ENCODE measurements around the gene GRB10.
"Not testable (repeated sequence)": the region's sequence is repeated elsewhere in the genome, so short reads cannot be mapped to it uniquely, and the experiment has no call there.

The GRB10 gene

DNA sequence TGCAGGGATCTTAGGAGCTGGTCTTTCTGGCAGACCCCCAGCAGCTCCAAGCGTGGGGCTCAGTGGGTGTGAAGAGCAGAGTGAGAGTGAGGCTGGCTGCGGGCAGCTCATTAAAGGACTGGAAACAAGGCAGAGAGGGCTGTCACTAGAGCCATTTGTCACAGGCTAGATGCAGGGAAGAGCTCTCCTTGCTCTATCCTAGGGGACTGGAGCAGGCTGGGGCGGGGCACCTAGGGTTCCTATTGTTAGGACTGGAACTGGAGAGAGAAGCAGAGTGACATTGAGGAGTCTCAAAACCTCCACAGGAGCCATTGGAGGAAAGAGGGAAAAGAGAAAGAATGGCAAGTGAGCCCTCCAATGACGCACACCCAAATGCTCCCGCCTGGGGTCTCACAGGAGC, 216.7 kb downstream of the GRB10 start:
- no peak for DNase-seq

DNA sequence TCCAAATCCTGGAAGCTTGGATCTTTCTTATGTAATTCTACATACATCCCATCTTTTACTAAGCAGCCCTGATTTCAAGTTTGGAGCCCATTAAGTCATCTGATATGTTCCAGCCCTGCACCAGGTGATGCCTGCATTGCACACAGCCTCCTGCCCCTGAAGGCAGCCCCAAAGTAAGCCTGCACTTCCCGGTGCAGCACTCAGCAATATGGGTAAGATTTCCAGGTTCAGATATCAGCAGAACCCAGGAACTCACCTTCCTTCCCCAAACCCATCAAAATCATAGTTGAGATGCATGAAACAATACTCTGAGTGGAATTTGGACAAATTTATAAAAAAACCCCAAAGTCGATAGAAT, 217.2 kb downstream of the GRB10 start:
- no peak for DNase-seq

DNA sequence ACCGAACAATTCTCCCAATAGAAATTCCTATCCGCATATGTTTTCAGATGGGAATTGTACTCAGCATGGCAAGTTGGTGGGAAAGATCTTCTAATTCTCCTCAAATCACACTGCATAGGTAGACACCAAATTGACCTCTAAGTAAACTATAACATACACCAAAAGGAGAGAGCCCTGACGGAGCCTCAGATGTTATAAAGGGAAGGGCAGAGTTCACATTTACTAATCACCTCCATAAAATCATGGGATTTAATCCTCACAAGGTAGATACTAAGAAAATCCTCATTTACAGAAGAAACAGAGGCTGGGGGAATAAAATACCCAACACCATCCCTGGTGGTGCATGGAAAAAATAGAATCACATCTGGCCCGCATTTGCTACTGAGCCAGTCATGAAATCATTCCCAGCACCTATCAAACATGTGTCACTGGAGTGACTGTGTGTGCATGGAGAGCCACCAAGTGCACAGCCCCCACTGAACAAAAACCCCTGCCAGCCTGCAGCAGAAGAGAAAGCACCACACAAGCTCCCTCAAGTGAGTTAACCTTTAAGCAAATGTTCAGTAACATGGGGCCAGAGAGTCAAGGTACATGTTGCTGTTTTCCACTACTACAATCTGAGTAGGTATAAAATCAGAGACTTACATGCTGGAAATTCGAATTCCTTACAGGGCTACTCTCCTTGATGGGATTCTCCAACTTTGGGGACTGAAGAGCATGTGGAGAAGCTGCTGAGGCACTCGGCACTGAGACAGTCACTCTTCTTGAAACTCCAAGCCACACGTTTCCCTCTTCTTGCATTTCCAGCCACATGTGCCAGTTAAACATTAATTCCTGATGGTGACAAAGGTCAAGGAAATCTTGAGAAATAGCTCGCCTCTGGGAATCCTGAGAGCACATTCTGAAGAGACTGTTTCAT, 217.8 kb downstream of the GRB10 start, which contains the start of gene DDC:
Gene DDC (minus strand): TSS at position 766 of the 919 bp plus-strand sequence. CDS start 21,320 bp downstream, outside the sequence.
- DNase-seq: no peak

DNA sequence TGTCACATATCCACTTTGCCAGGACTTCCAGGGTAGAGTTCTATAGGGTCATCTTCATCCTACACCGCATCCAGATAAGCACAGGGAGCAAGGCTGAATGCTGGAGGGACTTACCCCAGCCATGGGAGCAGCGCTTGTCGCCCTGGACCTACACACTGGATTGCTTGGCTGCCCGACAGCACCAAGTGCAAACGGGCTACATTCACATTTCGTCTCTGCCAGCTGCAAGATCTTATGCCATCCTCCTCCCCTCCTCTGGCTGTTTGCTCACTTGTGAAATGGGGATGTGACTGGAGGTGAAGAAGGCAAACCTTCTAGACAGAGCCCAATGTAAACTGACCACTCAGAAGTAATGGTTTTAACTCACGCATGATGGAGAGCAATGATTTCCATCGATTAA, 218.5 kb downstream of the GRB10 start:
- no peak for DNase-seq

DNA sequence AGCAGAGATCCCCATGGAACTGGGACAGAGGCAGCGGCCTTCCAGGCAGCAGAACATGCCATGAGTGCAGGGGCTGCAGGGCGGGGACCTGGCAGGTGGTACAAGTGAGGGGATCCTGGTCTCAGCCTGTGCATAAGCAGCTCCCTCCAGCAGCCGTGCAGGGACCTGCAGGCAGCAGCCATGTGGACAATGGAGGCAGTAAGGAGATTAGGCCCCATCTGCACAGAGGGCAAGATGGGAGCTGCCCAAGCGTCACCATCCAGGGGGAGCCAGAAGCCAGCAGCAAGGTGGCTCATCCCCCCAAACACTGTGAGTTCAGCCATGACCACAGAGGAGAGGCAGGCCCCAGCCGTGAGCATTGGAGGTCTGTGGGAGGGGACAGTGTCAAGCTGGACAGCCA, 220.6 kb downstream of the GRB10 start:
- DNase-seq: no peak

DNA sequence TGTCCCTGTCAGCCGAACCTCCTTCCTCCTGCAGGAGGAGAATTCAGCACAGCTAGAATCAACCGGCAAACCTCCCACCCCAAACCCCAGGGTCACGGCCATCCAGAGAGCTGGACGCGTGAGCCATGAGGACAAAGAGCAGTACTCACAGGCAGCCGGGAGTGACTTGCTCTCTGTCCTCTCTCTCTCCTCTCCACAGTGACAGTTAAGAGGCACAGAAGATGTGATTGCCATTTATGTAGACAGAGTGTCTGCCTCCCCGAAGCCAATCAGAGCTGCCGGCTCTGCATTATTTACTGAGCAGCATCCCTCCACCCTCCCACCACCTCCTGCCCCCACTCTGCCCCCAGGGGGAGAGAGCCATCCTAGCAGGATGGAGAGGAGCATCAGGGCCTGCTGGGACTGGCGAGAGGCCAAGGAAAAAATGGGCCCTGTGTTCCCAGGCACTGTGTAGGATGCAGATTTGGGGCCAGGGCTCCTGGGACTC, 221.8 kb downstream of the GRB10 start:
- DNase-seq: no peak

DNA sequence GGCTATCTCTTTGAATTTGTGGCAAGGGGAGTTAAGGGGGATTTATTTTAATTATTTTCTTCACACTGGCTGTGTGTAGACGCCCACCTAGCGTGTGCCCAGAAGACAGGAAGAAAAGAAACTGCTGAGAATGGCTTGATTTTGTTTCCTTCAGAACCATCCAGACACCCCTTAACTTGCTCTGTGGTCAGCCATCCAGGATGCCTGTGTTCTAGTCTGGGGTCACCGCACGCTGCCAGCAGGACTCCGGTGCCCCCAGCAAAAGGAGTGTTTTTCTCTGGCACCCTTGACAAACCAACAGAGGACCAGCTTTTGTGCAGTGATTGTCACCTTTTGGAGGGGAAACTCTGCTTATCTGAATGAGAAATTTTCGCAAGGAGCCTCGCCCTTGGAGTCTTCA, 222.8 kb downstream of the GRB10 start:
- DNase-seq: no peak

DNA sequence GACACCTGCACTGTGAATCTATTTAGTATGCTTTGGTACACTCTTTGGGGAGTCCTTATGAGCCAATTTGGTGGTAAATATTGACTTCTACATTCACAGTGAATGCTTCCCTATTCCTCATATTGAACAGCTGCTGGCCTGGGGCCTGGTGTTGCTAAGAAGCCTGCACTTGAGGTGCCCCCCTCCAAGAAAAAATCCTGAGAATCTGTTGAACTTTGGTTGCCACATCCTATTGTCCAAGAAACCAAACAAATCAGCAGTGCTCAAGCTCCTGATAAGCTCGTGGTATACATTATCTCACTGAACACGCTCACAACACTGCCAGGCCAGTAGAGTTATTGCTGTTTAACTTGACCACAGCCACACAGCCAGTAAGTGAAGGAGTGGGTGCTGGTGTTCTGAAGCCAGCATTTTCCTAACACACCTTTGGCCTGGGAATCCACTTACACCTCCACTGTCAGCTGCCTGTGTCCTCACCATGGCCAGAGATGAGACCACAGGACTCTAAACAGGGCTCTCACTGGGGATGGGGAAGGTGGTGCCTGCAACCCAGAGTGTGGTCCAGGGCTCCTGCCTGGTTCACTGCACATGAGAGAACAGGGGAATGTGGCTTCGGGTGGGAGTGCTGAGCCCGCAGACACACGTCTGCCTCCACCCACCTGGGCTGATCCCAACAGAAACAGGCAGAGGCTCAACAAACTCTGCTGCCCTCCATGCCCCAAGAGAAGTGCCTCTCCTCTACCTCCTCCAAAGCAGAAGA, 224.2 kb downstream of the GRB10 start:
- DNase-seq: no peak

DNA sequence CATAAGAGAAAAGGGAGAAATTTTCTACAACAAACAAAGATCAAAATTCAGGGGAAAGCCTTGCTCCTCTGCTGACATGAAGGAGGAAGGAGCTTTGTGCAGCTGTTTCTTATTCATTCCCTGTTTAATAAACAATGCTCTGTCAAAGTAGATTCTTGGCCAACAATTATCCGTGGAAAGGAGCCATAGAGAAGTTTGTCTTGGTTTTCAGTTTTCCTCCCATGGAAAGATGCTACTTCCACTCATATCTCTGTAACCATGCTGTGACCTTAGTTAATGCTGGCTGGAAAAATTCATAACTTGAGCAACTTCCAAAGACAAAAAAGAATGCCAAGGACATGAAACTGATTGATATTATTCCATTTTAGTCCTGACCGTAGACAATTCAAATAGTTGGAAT, 225.6 kb downstream of the GRB10 start:
- DNase-seq: no peak

GRCh38 chr7:50556247-50556991, 226.3 kb downstream of the GRB10 start:
- no peak for DNase-seq

- no peak for DNase-seq
These were observed 227.0 kb downstream of the GRB10 start for GRCh38 chr7:50555594-50556140.

- no peak for DNase-seq
These were observed 228.0 kb downstream of the GRB10 start for GRCh38 chr7:50554431-50555322.

- DNase-seq: no peak
These were observed 228.7 kb downstream of the GRB10 start for GRCh38 chr7:50553973-50554372.

GRCh38 chr7:50552921-50553320, 229.8 kb downstream of the GRB10 start:
- no peak for DNase-seq

DNA sequence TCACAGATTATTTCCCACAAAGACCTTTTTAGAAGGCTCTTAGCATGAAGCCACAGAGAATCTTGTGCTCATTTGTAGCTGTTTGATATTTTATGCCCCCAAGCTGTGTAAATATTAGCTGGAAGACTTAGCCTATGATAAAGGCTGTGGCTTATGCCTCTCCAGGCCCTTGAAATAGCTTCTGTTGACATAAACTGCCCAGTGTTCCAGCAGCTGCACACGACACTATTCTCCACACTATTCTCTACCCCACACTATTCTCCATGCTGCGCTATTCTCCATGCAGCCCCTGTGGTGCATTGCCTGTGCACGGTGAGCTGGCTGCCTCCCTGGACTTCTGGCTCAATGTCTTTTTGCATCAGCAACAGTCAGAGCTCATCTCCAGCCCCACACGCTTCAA, 230.6 kb downstream of the GRB10 start:
- no peak for DNase-seq

DNA sequence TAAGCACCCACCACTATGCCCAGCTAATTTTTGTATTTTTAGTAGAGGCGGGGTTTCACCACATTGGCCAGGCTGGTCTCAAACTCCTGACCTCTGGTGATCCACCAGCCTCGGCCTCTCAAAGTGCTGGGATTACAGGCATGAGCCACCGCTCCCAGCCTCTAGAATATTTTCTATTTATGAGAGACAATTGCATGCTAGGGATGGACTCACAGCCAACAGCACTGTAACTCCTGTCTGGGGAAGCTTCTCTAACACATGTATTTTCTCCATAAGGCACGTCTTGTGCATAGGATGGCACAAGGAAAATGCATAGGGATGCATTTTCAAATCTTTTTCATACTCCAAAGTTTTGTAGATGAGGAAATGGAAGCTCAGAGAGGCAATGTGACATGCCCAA, 237.1 kb downstream of the GRB10 start:
- not testable (repeated sequence) for DNase-seq

DNA sequence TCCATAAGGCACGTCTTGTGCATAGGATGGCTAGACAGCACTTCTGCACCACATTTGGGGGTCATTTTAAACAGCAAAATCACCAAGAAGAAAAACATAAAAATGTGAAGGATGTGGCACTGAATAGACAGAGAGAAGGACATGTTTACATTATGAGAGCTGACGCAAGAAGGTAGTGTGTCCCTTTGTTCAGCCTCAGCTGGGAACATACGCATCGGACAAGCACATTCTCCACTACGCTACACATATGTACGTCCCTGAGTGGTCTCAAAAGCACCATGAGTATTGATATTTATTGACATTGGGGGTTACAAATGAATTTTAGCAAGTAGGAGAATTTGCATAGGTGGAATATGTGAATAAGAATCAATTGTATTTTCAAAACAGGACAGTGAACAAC, 237.7 kb downstream of the GRB10 start:
- no peak for DNase-seq

DNA sequence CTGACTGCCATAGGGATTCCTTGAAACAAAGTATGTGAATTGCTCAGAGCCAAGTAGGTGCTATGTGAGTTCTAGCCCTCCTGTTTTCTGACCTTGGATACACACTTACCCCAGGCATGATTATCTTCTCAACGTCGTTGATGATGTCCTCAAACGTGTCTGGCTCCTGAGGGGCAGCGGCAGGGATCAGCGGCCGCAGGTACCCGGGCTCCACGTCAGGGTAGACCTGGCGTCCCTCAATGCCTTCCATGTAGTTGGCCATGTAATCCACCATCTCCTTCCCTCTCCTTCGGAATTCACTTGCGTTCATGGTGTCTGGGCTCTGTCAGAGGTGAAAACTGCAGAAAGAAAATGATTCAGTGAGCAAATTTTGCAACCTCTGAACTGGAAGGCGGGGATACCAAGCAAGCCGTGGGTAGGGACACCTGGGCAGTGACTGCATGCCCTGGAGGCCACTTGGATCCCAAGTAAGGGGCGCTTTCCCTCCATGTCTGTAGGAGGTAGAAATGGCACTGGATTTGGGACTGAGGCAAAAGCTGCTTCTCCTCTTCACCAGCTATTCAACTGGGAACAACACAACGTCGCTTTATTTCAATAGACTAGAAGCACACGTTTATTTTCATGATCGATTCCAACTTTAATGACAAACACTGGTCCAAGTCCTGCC, 238.8 kb downstream of the GRB10 start:
- DNase-seq: no peak

DNA sequence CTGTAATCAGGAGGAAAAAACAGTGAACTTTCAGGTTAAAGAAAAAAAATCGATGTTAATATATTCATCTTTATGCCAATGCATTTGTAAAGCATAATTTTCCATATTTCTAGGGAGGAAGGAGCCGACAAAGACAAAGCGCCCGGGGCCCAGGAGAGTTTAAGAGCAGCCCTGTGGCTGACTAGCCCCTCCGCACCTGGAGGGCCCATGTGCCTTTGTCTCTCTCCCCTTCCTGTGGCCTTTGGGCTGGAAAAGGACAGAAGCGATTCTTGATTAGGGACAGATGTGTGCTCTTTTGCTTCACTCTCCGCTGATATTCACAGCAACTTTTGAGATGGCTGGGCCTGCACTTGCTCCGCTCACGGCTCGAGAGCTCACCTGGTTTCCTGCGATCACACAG, 240.6 kb downstream of the GRB10 start:
- DNase-seq: no peak

DNA sequence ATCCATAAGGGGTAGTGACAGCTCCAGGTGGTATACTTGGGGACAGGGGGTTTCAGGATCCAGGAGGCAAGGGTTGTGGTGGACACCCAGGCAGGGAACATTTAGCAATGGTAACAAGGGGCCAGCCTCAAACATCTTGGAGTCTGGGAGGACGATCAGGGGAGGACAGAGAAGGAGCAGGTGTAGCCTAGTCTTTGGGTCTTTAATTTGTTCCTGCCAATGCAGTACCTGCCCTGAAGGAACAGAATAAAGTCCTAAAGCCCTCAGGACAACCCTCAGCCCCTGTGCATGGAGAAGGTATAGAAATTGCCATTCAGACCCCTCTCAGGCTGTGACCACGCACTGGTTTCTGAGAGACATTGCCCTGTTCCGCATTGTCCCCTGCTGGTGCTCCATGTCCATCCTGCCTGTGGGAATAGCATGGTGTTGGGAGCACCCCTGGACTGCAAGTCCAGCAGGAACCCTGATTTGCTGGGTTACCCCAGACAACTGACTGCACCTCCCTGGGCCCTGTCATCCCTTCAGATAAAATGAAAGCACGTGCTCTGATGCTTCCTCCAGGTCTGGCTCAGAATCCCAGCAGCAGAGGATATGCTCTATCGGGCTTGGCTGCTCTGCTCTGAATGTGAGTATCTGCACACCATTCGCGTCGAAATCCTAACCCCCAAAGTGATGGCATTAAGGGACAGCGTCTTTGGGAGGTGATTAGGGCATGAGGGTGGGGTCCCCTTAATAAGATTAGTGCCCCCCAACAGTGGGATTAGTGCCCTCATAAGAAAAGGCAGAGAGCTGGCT, 241.7 kb downstream of the GRB10 start:
- no peak for DNase-seq
